Body of pancreas (tissue), 4 donors: Measurements from ENCODE around the gene SLC2A8.
A peak's percentile ranks its signal among the peaks of the same experiment; 100 is the strongest.

Experiments
- CTCF ChIP-seq, 7 experiments: fragments of 450-650 bp in 4 of 7; fragments of 200-600 bp in 3 of 7; sonication (generic) in 3 of 7; IDR thresholded peaks; one replicate each; pipeline ENCODE4 v1.5.1; 2016 to 2019; ENCODE audit warnings: antibody characterized with exemption in 7 of 7
- POLR2A ChIP-seq, 3 donors: fragments of 450-650 bp; IDR thresholded peaks; one replicate each; pipeline ENCODE4 v1.6.1; 2016; ENCODE audit warnings: antibody characterized with exemption in 3 of 3, mild to moderate bottlenecking in 2 of 3

DNA sequence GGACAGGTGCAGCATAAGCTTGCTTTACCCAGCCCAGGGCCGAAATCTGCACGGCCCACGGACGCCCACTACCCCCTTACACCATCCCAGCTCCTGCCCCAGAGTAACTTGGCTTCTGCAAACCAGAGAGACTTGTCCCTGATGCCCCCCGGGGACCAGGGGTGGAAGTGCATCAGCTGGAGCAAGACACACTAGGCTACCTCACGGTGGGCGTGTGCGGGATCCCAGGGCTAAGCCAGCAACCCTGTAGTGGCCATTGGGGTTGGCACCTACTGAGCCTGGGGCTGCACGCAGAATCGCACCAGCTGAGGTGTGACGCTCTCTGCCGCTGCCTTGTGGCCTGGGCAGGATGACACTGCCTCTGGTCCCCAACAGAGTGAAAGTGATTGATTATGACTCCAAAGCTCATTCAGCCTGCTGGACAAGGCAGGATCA is 21.1 kb downstream of the SLC2A8 start:
- TF ChIP-seq POLR2A (IDR thresholded peaks at IDR 0.05) = no peak
- peak in 2 of 7 experiments; percentile 11 to 17 for TF ChIP-seq CTCF (IDR thresholded peaks at IDR 0.05)
